ENCODE measurements around the gene MFSD2A.
"Not testable (repeated sequence)": the region's sequence is repeated elsewhere in the genome, so short reads cannot be mapped to it uniquely, and the experiment has no call there.

MFSD2A gene

DNA sequence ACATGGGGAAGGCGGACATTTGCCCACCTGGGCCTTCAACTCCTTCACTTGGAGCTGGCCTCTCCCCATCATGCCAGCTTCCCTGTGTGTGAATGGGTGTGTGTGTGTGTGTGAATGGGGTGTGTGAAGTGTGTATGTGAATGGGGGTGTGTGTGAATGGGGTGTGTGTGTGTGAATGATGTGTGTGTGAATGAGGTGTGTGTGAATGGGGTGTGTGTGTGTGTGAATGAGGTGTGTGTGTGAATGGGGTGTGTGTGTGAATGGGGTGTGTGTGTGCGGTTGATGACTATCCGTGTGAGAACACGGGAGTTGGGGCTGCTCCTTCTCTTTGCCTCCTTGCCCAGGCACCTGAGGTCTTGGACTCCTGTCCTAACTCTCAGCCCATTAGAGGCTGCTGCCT, 9.6 kb downstream of the MFSD2A start:
- in situ Hi-C loops (cut with HindIII; ENCODE audit: low sequenced_read_pairs), result no loop called here

DNA sequence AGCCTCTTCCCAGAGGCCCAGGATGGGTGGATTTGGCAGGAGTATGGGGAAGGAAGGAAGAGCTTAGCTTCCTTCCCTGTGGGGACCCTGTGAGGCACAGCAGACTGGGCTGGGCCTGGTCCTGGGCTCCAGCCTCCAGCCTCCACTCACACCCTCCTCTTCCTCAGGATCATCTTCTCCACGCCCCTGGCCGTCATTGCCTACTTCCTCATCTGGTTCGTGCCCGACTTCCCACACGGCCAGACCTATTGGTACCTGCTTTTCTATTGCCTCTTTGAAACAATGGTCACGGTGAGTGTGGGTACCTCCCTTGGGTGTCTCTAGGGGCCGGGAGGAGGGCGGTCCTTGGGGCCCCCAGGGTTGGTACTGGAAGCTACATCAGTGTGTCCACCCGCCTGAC, 10.1 kb downstream of the MFSD2A start:
- in situ Hi-C loops (cut with HindIII; ENCODE audit: low sequenced_read_pairs), result no loop called here

DNA sequence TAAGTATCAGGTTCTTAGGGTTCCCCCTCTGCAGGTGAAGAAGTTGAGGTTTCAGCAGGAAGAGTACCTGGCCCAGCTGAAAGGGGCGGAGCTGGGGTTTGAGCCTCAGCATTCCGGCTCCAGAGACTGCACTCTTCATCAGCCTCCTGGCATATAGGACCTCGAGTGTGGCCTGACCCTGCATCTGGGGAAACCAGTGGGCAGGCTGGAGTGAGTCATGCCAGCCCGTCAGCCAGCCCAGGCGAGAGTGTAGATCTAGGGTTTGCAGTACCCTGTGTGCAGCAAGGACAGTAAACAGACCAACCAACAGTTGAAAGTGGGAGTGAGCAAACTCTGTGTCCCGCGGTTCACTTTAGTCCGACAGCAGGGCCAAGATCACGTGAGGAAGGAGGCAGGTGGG, 14.1 kb downstream of the MFSD2A start:
- in situ Hi-C loops (cut with HindIII; ENCODE audit: low sequenced_read_pairs), result no loop called here

DNA sequence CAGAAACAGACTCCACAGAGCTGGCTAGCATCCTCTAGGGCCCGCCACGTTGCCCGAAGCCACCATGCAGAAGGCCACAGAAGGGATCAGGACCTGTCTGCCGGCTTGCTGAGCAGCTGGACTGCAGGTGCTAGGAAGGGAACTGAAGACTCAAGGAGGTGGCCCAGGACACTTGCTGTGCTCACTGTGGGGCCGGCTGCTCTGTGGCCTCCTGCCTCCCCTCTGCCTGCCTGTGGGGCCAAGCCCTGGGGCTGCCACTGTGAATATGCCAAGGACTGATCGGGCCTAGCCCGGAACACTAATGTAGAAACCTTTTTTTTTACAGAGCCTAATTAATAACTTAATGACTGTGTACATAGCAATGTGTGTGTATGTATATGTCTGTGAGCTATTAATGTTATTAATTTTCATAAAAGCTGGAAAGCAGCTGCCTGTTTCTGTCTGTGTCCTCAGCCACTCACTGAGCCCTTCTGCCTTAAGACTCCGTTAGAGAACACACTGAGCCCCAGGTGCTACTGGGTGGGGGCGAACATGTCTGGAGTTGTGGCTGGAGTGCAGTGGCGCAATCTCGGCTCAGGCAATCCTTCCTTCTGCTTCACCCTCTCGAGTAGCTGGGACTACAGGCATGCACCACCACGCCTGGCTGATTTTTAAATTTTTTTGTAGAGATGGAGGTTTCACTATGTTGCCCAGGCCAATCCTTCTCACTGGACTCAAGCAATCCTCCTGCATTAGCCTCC, 14.8 kb downstream of the MFSD2A start:
- in situ Hi-C loops (cut with HindIII; ENCODE audit: low sequenced_read_pairs), result no loop called here

DNA sequence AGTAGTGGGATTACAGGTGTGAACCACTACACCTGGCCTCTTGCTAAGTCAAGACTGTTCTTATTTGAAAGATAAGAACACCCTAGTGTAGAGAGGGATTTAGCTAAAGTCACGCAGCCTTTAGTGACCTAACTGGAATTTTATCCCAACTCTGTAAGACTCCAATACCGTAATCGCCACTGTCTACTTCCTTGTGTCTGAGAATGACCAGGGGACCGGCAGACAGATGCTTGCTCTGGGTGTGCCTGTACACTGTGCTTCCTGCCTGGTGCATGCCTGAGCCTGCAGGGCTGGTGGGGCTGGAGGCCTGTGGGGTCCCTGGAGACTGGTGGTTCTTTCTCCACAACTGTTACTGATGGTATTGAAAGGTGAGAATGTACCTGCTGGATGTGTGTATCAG, 15.3 kb downstream of the MFSD2A start:
- in situ Hi-C loops (cut with HindIII; ENCODE audit: low sequenced_read_pairs), result no loop called here

DNA sequence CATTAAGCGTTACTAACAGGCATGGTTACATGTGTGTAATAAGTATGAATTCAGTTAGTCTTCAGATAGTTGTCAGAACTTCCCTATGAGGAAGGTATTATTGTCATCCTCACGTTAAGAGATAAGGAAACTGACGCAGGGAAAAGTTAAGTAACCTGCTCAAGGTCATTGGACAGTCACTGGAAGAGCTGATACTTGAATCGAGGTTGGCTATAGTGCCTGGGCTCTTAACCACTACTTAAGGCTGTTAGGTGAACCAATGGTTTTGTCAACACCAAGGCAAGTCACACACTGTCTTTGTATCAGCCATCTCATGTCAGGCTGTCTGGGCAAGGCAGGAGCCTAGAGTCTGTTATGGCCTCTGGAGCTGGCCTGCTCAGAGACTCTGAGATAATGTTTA, 16.2 kb downstream of the MFSD2A start:
- in situ Hi-C loops (cut with HindIII; ENCODE audit: low sequenced_read_pairs), result no loop called here

DNA sequence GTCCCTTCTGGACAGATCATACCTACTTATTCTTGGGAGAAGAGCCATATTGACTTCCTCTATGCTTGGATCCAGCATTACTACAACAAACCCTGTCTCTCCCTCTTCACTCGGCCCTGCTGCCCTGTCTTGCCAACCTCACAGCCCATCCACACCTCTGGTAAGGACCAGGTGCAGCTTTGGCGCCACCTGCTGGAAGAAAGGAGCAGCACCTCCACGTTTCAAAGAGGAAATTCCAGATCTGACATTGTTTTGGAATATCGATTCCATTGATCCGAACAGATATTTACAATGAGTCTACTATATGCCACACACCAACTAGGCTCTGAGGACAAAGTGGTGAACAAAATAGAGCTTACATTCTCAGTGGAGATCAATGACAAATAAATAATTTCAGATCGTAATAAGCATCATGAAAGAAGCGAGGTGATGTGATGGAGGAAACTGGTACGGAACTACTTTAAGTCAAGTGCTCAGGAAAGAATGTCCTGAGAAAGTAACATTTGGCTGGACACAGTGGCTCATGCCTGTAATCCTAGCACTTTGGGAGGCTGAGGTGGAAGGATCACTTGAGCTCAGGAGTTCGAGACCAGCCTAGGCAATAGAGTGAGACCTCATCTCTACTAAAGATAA, 18.7 kb downstream of the MFSD2A start:
- in situ Hi-C loops (cut with HindIII; ENCODE audit: low sequenced_read_pairs), result no loop called here

DNA sequence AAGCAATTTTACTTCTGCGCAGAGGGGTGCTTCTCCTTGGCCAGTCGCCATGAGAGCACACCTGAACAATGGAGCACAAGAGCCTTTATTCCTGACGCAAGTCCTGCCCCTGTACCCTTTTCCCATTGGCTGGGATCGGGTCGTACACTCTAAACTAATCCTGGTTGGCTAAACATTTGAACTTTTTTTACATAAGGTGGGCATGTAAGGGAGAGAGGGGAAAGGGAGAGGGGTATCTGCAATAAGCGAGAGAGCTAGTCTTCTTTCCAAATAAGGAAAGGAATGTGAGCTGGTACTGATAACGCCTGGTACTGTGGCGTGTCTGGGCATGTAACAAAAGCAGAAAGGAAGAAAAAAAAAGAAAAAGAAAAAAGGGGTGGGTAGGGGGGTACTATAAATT, 21.8 kb downstream of the MFSD2A start:
- in situ Hi-C loops (cut with HindIII; ENCODE audit: low sequenced_read_pairs), result loop anchor here (5.0 kb wide), 4 partner anchors 44 to 174 kb away; no protein-coding TSS in a partner anchor

DNA sequence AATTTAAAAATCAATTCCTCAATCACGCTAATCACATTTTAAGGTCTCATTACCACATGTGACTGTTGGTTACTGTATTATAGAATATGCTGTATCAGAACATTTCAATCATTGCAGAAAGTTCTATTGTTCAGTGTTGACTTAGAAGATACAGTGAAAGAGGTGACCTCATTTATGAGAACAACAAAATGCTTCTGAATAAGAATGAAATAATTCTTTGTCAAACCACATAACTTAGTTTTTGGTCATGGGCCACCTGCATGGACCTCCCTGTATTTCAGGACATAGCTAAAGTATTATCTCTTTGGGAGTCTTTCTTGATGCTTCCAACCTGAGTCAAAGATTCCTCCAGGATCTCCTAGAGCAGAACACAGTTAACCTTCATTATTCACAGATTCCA, 22.3 kb downstream of the MFSD2A start:
- in situ Hi-C loops (cut with HindIII; ENCODE audit: low sequenced_read_pairs), result loop anchor here (5.0 kb wide), 4 partner anchors 45 to 175 kb away; no protein-coding TSS in a partner anchor

DNA sequence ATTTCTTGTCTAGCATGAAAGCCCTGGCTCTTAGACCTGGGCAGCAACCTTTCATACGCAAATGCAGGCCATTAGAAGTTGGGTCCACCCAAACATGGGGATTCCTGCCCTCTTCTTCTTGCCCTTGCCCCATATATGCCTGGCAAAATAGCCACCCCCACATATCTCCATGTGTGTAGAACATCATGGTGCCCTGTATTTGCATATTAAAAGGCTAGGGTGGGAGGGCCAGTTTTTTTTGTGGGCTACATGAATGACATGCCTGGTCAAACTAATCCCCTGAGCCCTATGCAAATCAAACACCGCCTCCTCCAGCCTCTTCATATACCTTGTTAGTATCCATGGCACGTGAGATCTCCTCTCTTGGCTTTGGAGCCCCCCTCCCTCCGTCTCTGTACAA, 24.7 kb downstream of the MFSD2A start:
- in situ Hi-C loops (cut with HindIII; ENCODE audit: low sequenced_read_pairs), result loop anchor here (5.0 kb wide), 4 partner anchors 47 to 177 kb away; no protein-coding TSS in a partner anchor

DNA sequence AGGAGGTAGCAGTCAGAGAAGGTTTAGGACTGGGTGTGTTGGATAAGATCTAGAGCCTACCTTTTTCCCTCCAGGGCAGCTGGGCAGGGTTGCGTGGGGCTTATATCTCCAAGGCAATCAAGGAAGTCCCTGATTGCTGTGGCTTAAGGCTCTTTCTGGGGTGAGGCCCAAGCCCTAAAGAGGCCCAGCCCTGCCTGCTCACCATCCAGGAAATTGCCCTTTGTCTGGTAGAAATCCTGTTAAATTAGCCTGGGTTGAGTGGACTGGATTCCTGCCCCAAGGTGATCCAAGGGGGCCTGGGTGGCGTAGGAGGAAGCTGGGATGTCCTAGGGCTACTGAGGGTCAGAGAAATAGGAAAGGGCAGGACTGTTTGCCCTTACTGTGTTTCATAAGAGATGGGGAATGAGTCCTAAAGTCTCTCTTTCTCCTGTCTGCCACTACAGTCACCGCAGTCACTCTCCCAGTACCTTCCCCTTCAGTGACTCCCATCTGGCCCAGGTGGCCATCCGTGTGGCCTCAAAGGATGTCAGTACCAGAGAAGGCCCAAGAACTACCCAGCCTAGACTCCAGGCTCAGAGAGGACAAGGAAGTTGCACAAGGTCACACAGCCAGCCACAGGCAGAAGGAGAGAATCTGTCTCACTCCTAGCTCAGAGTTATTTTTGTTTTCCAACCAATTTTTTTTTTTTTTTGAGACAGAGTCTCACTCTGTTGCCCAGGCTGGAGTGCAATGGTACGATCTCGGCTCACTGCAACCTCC, 25.8 kb downstream of the MFSD2A start:
- in situ Hi-C loops (cut with HindIII; ENCODE audit: low sequenced_read_pairs), result no loop called here

DNA sequence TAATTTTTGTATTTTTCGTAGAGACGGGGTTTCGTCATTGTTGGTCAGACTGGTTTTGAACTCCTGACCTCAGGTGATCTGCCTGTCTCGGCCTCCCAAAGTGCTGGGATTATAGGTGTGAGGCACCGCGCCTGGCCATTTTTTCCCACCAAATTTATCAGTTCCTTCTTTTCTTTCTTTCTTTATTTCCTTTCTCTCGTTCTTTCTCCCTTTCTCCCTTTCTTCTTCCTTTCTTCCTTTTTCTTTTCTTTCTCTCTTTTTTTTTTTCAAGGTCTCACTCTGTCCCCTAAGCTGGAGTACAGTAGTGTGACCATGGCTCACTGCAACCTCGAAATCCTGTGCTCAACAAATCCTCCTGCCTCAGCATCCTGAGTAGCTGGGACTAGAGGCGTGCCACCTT, 26.4 kb downstream of the MFSD2A start:
- in situ Hi-C loops (cut with HindIII; ENCODE audit: low sequenced_read_pairs), result no loop called here

DNA sequence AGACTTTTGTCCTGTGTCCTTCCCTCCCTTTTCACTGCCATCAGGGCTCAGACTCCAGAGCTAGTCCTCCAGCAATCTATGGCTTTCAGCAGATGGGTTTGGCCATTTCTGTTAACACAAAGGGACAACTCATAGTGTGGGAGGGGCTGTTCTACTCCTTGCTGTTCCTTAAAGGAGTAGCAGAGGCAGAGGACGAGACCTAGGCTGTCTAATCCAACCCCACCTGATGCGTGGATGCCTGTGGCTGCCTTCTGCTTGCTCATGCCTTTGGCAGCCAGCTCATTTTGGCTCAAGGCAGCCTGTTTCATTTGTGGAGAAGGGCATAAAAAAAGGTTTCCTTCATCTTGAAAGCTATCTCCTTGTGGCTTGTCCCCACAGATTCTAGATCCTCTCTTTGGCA, 27.0 kb downstream of the MFSD2A start:
- in situ Hi-C loops (cut with HindIII; ENCODE audit: low sequenced_read_pairs), result no loop called here

DNA sequence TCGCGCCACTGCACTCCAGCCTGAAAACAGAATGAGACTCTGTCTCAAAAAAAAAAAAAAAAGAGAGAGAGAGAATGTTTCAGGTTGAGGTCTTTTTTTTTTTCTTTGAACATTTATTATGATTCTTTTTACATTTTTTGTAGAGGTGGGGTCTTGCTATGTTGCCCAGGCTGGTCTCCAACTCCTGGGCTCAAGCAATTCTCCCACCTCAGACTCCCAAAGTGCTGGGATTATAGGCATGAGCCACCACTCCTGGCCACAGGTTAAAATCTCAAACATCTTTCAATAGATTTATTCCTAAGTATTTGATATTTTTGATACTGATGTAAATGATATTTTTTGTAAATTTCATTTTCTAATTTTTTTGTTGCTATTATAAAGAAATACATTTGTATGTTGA, 29.5 kb downstream of the MFSD2A start:
- in situ Hi-C loops (cut with HindIII; ENCODE audit: low sequenced_read_pairs), result not testable (repeated sequence)

DNA sequence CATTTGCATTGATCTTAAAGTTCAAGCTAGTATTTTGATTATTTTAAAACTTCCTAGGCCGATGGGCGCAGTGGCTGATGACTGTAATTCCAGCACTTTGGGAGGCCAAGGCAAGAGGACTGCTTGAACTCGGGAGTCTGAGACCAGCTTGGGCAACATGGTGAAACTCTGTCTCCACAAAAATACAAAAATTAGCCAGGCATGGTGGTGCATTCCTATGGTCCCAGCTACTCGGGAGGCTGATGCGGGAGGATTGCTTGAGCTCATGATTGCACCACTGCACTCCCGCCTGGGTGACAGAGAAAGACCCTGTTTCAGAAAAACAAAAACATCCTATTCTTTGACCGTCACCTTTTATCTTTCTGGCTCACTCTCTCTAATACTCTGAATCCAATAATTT, 30.0 kb downstream of the MFSD2A start:
- in situ Hi-C loops (cut with HindIII; ENCODE audit: low sequenced_read_pairs), result no loop called here

DNA sequence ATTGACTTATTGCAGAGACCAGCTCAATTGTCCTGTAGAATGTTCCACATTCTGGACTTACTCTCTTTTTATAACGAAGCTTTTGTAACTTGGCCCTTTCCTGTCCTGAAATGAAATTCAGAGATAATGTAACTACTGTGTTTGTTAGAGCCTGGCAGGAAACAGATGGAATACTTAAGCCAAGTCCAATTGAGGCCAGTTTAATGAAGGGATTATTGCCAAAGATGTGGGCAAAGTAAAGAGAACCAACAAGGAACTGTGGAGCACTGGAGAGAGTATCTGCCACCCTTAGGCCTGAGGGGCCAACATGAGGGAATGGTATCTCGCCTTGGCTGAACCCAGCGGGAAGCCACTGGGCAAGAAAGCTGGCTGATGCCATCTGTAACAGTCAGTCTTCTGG, 32.9 kb downstream of the MFSD2A start:
- in situ Hi-C loops (cut with HindIII; ENCODE audit: low sequenced_read_pairs), result no loop called here

DNA sequence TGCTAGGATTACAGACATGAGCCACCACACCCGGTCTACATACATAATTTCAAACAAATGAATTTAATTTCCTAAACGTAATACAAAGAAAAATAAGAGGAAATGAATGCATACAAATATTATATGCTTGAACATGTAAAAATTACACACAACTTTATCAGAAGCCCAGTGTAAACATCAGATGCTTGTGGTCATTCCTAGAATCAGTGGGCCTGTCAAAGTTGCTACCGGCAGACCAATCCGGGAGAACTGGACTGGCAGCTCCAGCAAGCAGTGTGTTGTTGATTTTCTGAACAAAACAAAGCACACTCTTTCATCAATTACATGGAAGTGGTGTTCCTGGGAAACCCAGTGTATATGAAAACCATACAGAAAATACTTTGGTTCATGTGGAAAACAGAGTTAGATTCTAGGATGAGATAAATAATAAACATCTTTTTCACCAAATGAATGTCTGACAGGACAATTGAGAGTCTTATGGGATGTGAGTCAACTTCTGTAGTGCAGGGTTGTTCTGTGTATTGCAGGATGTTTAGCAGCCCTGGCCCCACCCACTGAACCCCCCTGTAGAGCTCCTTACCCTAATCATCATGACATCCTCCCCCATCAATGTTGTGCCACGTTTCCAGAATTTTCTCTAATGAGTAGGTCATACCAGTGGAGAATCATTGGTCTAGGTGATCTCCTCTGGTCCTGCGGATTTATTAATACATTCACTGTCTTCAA, 33.8 kb downstream of the MFSD2A start:
- in situ Hi-C loops (cut with HindIII; ENCODE audit: low sequenced_read_pairs), result no loop called here

DNA sequence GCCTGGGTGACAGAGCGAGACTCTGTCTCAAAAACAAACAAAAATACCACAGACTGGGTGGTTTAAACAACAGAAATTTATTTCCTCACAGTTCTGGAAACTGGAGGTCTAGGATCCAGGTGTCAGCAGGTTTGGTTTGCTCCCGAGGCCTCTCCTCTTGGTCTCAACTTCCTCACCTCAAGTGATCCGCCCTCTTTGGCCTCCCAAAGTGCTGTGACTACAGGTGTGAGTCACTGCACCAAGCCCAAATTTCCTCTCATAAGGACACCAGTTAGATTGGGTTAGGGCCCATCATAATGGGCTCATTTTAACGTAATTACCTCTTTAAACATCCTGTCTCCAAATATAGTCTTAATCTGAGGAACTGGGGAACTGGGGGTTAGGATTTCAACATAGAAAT, 35.5 kb downstream of the MFSD2A start:
- in situ Hi-C loops (cut with HindIII; ENCODE audit: low sequenced_read_pairs), result no loop called here

DNA sequence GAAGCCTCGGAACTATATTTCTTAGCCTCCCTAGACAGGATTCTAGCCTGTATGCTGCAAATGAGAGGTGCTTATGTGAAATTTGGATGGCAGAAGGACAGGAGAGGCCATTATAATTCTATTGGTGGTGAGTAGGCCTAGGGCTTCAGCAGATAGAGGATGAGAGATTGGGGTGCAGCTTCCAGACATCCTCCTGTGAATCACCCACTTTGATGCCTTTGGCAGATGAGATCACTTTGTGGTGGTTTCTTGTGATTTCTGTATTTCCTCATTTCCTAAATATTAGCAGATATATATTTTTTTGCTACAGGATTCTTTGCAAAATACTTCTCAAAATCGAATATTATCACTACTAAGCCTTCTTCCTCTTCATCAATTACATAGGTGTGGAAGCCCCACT, 37.3 kb downstream of the MFSD2A start:
- in situ Hi-C loops (cut with HindIII; ENCODE audit: low sequenced_read_pairs), result no loop called here

DNA sequence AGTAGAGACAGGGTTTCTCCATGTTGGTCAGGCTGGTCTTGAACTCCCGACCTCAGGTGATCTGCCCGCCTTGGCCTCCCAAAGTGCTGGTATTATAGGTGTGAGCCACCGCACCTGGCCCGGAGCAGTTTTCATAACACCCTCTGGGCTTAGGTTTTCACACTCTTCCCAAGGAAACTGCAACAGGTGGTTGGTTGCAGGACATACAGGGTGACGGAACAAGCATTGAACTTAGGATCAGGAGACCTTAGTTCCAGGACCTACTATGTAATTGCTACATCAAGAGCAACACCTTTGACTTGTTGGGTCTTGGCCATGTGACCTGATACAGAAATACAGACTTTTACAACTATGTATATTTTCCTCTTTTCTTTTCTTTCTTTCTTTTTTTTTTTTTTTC, 37.9 kb downstream of the MFSD2A start:
- in situ Hi-C loops (cut with HindIII; ENCODE audit: low sequenced_read_pairs), result no loop called here

DNA sequence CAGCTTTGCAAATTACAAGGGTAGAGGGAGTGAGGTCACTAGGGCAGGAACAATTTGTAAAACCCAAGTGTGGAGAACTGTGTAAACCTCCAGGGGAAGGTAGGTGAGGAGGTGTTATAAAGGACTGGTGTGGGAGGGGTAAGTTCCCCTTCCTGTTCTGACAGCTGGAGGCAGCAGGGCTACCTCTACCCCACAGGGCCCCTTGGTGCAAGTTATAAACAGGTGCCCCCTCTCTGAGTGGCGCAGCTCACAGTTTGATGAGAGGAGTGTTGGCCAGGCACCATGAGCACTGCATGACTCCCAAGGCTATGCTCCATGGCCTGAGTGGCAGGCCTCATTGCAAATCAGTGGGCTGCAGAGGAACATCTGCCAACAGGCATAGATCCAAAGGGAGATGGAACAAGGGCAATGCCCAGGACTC, 41.0 kb downstream of the MFSD2A start:
- in situ Hi-C loops (cut with HindIII; ENCODE audit: low sequenced_read_pairs), result no loop called here

Measured in endothelial cell of hepatic sinusoid (primary cell).